DOHH2 (cell line): ENCODE results near the gene PHC2.

Experiments used
- H3F3A ChIP-seq: fragments of 200-600 bp; sonication (generic), shearing (Covaris generic); 2 replicates; pipeline ENCODE4 v1.6.0; 2016; ENCODE audit warnings: antibody characterized with exemption, mild to moderate bottlenecking; ENCODE audit not compliant: control insufficient read depth, insufficient read depth
- H3K27ac ChIP-seq: fragments of 200-600 bp; sonication (generic); 2 replicates; pipeline ENCODE4 v1.5.1; 2014; ENCODE audit warnings: low read depth, mild to moderate bottlenecking, low read length, moderate library complexity
- H3K27me3 ChIP-seq: fragments of 200-600 bp; sonication (generic); 2 replicates; pipeline ENCODE4 v1.6.1; 2014; ENCODE audit warnings: mild to moderate bottlenecking, low read length, mixed read lengths; ENCODE audit not compliant: control insufficient read depth
- H3K36me3 ChIP-seq: fragments of 200-600 bp; sonication (generic); 2 replicates; pipeline ENCODE4 v1.6.1; 2014; ENCODE audit warnings: mild to moderate bottlenecking, low read length, moderate library complexity, mixed read lengths; ENCODE audit not compliant: control insufficient read depth
- H3K4me1 ChIP-seq: fragments of 200-600 bp; sonication (generic); 2 replicates; pipeline ENCODE4 v1.6.1; 2014; ENCODE audit warnings: mild to moderate bottlenecking, low read length, mixed read lengths; ENCODE audit not compliant: control insufficient read depth
- H3K4me2 ChIP-seq: fragments of 200-600 bp; sonication (generic); 2 replicates; pipeline ENCODE4 v1.6.0; 2014; ENCODE audit warnings: mild to moderate bottlenecking, low read length, moderate library complexity
- H3K4me3 ChIP-seq: fragments of 200-600 bp; sonication (generic); 2 replicates; pipeline ENCODE4 v1.5.1; 2014; ENCODE audit warnings: mild to moderate bottlenecking, low read length, mixed read lengths
- H3K79me2 ChIP-seq: fragments of 200-600 bp; sonication (generic); 2 replicates; pipeline ENCODE4 v1.6.1; 2014; ENCODE audit warnings: mild to moderate bottlenecking, low read length, mixed read lengths; ENCODE audit not compliant: control insufficient read depth
- H3K9me2 ChIP-seq: fragments of 200-600 bp; sonication (generic); replicated peaks from 2 replicates; pipeline ENCODE4 v1.6.1; 2014; ENCODE audit warnings: mild to moderate bottlenecking, low read length, mixed read lengths; ENCODE audit not compliant: control insufficient read depth
- H3K9me3 ChIP-seq: fragments of 200-600 bp; sonication (generic); 2 replicates; pipeline ENCODE4 v1.6.1; 2014; ENCODE audit warnings: antibody characterized with exemption, low read length, mixed read lengths; ENCODE audit not compliant: control insufficient read depth, insufficient read depth
- H4K20me1 ChIP-seq: fragments of 200-600 bp; sonication (generic); 2 replicates; pipeline ENCODE4 v1.6.0; 2014; ENCODE audit warnings: low read depth, mild to moderate bottlenecking, antibody characterized with exemption, low read length, moderate library complexity; ENCODE audit not compliant: control insufficient read depth, insufficient read depth
- EZH2phosphoT487 ChIP-seq: fragments of 200-600 bp; sonication (generic); IDR thresholded peaks from 2 replicates; pipeline ENCODE4 v1.6.1; 2017; ENCODE audit warnings: borderline replicate concordance, mild to moderate bottlenecking, antibody characterized with exemption, low read length, moderate library complexity, mixed read lengths
- TF ChIP-seq, protein P1 (sequence below): fragments of 200-600 bp; sonication (generic); IDR thresholded peaks from one replicate; pipeline ENCODE4 v1.5.1; 2014; ENCODE audit warnings: antibody characterized with exemption, mild to moderate bottlenecking, low read depth, low read length; ENCODE audit not compliant: poor library complexity, severe bottlenecking

Gene PHC2

DNA sequence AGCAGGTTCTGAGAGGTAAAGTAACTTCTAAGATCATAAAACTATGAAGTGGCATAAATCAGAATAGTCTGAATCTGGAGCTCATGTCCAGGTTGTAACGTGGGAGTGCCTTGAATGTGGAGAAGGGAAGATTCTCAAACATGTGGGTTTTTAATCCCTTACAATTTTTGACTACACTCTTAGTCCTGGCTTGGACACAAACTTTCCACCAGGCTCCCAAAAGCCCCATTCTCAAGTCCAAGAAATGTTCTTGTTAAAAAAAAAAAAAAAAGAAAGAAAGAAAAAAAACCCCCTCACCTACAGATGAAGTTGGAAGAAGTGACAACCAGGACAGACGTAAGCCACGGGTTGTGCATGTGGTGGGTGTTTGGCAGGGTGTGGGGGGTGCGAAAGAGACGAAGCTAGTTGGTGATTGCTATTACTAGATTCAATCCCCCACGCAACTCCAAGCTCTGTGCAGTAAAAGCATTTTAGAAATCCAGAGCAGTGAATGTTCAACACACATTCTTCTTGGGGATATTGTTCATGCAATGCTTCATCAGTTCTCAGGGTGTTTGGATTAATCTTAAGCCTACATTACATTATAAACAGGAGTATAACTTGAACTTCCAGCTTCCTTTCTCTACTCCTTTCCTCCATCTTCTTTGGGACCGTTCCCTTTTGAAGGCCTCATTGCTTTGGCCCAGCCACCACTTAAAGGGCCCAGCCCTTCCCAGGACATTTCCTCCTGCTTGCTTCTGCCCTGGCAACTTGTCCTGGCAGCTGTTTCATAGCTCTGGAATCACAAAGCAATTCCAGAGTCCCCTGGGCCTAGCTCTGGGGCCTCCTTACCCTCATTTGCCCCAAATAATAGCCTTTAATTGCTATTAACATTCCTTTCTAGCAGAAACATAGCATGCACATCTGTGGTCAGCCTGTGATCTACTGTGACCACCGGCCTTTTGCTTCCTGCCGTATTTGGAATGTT is 41.8 kb downstream of the PHC2 start:
- H3K4me3 ChIP-seq: no peak overlapping the region
- no peaks in the 10 kb centered on the region for H4K20me1 ChIP-seq
- no peak overlapping the region for H3K4me2 ChIP-seq
- H3K9me2 ChIP-seq: no peaks in the 10 kb centered on the region
- no peaks in the 10 kb centered on the region for H3F3A ChIP-seq
- peaks cover 10% of the 10 kb centered on the region; the same call in 1 of the 2 replicates for H3K27me3 ChIP-seq
- 0 out of 2 replicates have a peak, but pooled peaks cover 4% of the 10 kb centered on the region for H3K4me1 ChIP-seq
- no peak for TF ChIP-seq EZH2phosphoT487
- TF ChIP-seq, protein P1, sequence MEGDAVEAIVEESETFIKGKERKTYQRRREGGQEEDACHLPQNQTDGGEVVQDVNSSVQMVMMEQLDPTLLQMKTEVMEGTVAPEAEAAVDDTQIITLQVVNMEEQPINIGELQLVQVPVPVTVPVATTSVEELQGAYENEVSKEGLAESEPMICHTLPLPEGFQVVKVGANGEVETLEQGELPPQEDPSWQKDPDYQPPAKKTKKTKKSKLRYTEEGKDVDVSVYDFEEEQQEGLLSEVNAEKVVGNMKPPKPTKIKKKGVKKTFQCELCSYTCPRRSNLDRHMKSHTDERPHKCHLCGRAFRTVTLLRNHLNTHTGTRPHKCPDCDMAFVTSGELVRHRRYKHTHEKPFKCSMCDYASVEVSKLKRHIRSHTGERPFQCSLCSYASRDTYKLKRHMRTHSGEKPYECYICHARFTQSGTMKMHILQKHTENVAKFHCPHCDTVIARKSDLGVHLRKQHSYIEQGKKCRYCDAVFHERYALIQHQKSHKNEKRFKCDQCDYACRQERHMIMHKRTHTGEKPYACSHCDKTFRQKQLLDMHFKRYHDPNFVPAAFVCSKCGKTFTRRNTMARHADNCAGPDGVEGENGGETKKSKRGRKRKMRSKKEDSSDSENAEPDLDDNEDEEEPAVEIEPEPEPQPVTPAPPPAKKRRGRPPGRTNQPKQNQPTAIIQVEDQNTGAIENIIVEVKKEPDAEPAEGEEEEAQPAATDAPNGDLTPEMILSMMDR: no peak
- H3K9me3 ChIP-seq: no peaks in the 10 kb centered on the region
- H3K79me2 ChIP-seq: no peaks in the 10 kb centered on the region
- no peaks in the 10 kb centered on the region for H3K36me3 ChIP-seq
- H3K27ac ChIP-seq: no peak overlapping the region

DNA sequence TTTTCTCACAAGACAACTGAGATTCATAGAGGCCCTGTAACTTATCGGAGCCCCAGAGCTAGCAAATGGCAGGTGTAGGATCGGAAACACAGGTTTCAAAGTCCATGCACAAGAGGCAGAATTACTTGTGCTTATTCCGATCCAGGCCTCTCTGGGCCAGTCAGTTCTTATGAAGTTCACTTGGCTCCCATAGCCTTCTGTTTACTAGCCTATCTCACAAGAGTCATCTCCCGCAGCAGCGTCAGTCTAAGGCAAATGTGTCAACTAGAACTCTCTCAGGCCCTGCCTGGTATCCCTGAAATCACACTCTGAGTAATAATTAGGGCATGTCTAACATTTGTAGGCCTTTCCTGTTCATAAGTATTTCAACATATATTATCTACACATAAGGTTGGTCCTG is 43.3 kb downstream of the PHC2 start:
- Histone ChIP-seq H3K9me3 (no peaks in the 10 kb centered on the region), H3K27me3 (peaks cover 7% of the 10 kb centered on the region; the same call in 1 of the 2 replicates), H3K36me3 (no peaks in the 10 kb centered on the region), H3K4me3 (no peak overlapping the region), H3K9me2 (no peaks in the 10 kb centered on the region), H4K20me1 (no peaks in the 10 kb centered on the region), H3K27ac (no peak overlapping the region), H3F3A (no peaks in the 10 kb centered on the region), H3K4me2 (no peak overlapping the region), H3K79me2 (no peaks in the 10 kb centered on the region), H3K4me1 (0 out of 2 replicates have a peak, but pooled peaks cover 4% of the 10 kb centered on the region)
- no peak for TF ChIP-seq EZH2phosphoT487
- TF ChIP-seq, protein P1: no peak

DNA sequence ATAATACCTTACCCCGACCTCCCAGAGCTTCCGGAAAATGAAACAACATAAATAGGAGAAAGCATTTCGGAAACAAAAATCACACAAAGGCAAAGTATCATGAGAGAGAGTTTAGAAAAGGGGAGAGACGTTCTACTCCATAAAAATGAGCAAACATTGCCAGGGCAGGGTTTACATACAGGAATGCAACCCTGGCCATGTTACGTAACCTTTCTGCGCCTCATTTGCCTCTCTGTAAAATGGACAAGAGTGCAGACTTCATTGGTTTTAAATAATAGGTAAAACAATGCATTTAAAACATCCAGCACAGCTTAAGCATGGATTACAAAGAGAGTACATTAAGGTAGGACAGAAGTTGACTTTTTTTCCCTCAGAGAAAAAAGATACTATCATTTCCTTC is 45.6 kb downstream of the PHC2 start:
- no peaks in the 10 kb centered on the region for H3K36me3 ChIP-seq
- peaks cover 7% of the 10 kb centered on the region for H3K4me1 ChIP-seq
- H3K9me2 ChIP-seq: no peaks in the 10 kb centered on the region
- peaks cover 8% of the 10 kb centered on the region for H3K27me3 ChIP-seq
- no peaks in the 10 kb centered on the region for H3K79me2 ChIP-seq
- no peaks in the 10 kb centered on the region for H3K9me3 ChIP-seq
- no peak overlapping the region for H3K27ac ChIP-seq
- no peaks in the 10 kb centered on the region for H3F3A ChIP-seq
- no peak overlapping the region for H3K4me3 ChIP-seq
- TF ChIP-seq EZH2phosphoT487: no peak
- TF ChIP-seq, protein P1: no peak
- H3K4me2 ChIP-seq: no peak overlapping the region
- H4K20me1 ChIP-seq: no peaks in the 10 kb centered on the region
